Fibroblast of skin of right quadriceps (primary cell): ENCODE results near the gene SCGB1A1.
"Not testable (repeated sequence)": the region's sequence is repeated elsewhere in the genome, so short reads cannot be mapped to it uniquely, and the experiment has no call there.

ENCODE experiments used
- DNase-seq: peaks from one replicate; pipeline ENCODE4 v3.0.0-alpha.2; 2013

SCGB1A1 gene, protein sequence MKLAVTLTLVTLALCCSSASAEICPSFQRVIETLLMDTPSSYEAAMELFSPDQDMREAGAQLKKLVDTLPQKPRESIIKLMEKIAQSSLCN

DNA sequence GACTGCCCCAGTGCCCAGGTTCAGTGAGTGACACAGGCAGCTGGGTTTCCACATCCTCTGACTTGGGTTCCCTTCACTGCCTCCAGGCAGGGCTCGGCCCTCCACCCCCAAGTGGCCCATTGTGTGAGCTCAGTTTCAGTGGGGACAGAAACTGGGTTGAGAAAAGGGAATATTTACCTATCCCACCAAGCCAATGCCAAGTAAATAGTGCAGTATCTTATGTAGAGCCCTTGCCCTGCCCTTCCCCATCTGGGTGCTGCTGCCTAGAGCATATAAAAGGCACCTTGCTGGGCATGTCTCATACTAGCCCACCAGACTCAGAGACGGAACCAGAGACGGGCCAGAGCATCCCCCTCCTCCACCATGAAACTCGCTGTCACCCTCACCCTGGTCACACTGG lies at the start of gene SCGB1A1:
Gene SCGB1A1 (plus strand): TSS at position 301 of the 400 bp plus-strand sequence. CDS start 63 bp downstream, at position 364.
- DNase-seq, result no peak

DNA sequence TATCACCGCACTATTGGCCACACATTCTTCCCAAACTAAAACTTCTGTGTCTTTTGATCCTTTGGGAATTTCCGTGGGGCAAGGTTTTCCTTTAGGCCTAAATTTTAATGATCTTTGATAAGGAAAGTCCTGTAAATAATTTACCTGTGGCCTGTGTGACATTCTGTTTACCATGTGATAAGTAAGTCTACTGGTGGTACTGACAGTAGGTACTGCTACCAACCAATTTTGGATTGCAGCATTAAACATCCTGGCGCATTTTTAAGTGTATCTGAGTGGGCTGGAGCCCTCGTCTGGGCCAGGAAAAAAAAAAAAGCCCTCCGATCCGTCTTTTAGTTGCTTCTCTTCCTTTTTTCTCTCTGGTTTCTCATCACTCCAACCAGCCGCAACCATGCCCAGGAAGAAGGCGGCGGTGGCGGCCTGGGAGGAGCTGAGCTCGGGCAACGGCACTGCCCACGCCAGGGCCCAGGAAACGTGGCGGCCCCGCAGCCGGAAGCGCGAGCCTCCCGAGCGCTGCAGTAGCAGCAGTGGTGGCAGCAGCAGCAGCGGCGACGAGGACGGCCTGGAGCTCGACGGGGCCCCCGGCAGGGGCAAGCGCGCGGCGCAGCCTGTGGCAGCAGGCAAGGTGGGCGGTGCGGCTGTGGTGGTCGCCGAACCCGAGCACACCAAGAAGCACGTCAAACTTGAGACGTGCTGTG lies 47.9 kb upstream of the SCGB1A1 start:
- no peak for DNase-seq

DNA sequence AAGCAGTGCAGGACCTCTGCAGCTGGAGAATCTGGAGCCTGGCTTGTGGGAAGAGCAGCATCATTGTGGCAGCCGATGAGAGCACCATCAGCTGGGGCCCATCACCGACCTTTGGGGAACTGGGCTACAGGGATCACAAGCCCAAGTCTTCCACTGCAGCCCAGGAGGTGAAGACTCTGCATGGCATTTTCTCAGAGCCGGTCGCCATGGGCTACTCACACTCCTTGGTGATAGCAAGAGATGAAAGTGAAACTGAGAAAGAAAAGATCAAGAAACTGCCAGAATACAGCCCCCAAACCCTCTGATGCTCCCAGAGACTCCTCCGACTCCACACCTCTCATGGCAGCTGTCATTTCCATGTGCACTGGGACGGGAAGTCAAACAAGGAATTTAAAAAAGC lies 46.0 kb upstream of the SCGB1A1 start:
- no peak for DNase-seq

DNA sequence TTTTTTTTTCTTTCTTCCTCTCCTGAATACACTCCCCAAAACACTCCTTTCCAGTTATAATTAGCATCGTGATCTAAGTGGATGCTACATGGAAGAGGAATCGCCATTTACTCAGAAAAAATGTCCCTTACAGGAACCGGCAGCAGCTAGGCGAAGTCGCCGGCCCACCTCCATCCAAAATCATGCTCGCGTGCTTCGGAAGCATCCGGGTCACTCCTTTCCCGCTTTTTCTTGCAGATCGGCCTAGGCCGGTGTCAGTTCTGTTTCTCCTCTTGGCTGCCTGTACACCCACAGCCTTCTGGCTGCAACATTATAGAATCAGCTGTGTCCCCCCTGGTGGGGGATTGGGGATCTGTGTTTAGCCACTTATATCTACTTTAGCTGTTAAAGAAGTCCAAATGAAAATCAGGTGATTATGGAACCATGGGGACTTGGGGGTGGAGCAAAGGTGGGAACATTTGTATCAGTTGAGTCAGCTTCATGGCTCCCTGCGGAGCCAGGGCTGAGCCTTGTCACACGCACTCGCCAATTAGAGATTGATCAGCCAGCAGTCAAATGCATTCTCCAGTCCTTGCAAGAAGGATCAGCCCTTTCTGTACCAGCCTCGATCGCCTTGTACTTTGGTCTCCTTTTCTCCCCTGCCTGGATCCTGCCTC lies 45.2 kb upstream of the SCGB1A1 start:
- DNase-seq, result no peak

DNA sequence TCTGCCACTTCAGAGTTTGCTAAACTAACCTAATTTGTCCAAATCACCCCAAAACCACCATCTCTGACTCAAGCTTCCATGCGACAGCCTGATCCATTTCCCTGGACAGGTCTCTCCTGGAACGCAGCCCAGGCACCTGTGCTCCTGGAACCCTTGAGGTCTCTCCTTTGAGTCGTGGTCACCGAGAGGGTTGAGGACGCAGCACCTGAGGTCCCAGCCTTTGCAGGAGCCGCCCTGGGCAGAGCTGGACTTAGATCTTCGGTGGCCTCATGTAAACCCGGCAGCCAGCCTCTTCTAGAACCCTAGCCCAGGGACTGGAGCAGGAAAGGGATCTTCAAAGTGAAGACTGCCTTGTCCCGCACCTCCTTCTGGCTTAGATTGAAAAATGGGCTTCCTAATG lies 44.0 kb upstream of the SCGB1A1 start:
- no peak for DNase-seq

DNA sequence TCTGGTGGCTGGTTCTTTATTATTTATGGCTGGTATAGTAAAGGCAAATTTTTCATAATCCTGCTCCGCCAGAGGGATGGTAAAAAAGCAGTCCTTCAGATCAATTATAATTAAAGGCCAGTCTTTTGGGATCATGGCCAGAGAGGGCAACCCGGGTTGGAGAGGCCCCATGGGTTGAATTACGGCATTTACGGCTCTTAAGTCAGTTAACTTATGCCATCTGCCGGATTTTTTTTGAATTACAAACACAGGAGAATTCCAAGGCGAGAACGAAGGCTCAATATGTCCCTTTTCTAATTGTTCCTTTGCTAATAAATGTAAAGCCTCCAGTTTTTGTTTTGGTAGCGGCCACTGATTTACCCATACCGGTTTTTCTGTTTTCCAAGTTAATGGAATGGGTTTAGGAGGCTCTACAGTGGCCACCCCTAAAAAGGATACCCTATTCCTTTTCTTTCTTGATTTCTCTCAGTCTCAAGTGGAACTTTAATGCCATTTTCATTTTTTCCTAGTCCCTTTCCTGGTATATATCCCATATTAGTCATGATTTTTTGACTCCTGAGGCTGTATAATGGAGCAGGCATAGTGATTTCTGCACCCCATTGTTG lies 40.3 kb upstream of the SCGB1A1 start:
- DNase-seq, result peak; percentile 39

DNA sequence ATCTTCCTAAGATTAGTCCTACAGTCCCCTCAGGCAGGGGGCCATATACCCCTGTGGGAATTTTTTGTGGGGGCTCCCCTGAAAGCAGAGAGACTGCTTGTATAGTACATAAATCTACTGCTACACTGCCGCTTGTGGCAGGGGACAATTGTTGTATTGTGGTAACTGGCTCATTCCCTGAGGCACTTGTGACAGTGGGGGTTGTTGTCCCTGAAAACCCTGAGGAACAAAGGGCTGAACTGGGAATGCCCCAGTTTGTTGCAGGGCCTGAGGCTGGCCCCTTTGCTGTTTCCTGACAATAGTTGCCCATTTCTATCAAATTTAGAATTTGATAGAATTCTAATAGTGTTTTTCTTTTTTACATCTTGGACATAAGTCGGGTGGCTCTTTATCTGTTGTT lies 39.2 kb upstream of the SCGB1A1 start:
- DNase-seq, result not testable (repeated sequence)

DNA sequence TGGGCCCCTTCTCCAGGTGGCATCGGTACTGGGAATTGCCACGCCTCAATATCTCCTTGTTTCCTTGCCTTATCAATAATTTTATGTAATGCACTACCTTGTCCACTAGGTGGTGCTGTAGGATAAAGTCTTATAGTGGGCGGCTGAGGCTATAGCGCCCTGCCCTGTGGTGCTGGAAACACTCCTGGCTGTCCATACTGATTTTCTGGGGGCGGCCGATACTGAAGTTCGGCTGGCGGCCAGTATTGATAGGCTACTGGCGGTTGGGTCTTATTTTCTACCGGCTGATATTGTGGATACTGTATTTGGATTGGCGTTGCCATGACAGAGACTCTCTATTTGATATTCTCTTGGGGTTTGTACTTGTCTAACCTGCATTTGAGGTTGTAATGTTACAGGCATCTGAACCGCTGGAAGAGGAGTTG lies 38.0 kb upstream of the SCGB1A1 start:
- peak; percentile 66 for DNase-seq

DNA sequence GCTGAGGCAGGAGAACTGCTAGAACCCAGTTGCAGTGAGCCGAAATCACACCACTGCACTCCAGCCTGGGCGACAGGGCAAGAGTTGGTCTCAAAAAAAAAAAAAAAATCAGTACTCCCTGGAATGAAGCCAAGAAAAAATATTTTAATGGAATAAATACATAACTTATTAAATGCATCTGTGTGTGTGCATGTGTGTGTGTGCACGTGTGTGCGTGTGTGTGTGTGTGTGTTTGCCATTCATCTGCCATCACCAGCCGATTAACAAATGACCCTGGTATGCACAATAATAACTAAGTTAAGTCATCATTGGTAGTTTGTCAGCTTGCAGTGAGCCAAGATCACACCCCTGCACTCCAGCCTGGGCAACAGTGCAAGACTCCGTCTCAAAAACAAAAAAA lies 35.0 kb upstream of the SCGB1A1 start:
- no peak for DNase-seq

DNA sequence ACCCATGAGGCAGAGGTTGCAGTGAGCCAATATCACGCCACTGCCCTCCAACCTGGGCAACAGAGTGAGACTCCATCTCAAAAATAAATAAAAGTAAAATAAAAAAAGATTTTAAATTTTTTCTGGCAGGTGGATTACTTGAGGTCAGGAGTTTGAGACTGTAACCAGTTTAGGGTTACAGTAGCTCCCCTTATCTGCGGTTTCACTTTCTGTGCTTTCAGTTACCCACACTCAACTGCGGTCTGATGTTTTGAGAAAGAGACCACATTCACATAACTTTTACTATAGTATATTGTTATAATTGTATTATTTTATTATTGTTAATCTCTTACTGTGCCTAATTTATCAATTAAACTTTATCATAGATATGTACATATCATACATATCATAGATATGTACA lies 32.8 kb upstream of the SCGB1A1 start:
- not testable (repeated sequence) for DNase-seq

DNA sequence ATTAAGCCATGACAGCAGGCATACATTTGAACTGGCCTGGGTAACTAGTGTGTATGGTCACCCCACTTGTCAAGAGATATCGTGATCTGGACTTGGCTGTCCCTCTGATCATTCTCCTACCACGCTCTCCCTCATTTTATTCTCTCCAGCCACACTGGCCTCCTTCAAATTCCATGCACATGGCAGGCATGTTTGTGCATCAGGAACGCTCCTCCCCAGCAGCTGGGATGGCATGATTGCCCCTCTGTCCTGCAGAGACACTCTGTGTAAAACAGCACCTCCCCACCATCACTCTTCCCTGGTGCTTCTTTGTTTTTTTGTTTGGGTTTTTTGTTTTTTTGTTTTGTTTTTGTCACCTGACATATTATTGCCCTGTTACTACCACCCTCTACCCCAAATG lies 31.5 kb upstream of the SCGB1A1 start:
- DNase-seq, result no peak

DNA sequence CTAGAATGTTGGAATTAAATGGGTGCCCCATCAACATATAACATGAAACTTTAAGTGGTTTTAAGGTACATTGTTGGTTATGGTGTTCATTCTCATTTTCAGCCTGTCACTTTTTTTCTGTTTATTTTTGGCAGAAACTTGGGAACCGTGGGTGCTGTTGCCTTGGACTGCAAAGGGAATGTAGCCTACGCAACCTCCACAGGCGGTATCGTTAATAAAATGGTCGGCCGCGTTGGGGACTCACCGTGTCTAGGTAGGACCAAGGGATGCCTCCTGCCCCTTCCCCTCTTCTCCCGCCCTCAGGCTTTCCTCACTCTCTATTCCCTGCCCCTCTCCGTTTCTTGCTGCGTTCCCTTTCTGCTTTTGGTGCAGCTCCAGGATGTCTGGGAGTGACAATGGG lies 29.8 kb upstream of the SCGB1A1 start:
- DNase-seq, result no peak

DNA sequence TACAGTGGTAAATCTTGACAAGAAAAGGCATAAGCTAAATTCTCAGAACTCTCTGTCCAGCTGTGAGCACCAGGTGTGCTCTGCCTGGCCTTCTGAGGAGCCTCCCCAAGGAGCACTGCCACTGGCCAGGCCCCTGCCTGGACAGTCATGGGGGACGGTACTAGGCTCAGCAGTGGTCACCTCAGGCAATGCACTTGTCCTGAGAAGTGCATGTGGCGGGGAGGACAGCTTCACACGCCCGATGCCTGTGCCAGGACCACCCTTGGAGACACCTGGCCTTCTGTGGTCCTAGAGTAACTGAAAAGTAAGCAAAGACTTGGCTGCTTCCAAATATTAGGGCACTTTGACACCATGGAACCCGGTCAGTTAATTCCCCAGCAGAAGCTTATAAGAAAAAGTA lies 28.6 kb upstream of the SCGB1A1 start:
- no peak for DNase-seq

DNA sequence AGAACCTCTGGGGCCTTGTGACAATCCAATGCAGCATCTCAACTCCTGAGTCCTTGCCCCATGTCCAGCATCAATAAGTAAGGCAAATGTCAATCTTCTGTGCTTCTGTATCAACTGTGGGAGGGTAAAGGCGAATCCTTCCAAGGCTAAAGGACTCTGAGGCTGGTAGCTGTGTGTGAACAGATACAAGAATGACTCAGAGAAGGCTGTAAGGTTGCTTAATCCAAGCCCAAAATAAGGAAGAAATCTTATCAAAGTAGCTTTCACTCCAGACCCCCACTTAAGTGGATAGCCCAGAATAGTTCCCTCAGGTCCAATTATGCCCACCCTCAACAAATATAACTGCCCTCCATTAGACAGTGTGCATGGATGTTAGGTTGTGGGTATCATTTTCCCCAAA lies 28.1 kb upstream of the SCGB1A1 start:
- no peak for DNase-seq

DNA sequence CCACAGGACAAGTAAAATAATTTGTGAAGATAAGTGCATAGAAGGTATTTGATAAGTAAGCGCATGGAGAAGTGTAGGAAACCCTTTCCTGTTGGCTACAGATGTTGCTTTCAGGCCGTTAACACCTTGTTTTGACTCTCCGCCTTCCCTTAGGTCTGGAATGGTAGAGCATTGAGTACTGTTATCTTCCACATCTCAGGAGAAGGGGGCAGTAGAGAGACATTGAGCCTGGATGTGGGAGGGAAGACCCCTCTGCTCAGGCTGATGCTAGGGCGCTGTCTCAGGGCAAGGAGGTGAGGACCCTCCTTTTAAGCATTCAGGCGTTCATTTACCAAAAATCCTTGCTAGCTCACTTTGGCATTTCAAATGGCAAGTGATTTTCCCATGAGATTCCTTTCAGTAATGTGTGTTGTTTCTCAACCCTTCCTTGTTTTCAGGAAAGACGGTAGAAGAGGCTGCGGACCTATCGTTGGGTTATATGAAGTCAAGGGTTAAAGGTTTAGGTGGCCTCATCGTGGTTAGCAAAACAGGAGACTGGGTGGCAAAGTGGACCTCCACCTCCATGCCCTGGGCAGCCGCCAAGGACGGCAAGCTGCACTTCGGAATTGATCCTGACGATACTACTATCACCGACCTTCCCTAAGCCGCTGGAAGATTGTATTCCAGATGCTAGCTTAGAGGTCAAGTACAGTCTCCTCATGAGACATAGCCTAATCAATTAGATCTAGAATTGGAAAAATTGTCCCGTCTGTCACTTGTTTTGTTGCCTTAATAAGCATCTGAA lies 27.0 kb upstream of the SCGB1A1 start:
- no peak for DNase-seq

DNA sequence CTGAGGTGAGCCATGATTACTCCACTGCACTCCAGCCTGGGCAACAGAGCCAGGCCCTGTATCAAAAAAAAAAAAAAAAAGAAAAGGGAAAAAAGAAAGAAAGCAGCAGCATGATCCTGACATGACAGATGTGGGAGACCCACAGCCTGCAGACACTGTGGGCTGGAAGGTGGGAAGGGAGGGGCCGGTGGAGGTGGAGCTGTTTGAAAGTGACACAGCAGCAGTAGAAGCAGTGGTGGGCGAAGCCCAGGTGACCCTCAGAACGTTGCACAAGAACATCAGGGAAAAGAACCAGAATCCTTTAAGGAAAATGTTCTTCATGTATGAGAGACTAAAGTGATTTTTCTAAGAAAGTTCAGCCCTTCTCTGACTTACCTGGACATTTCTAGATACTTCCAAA lies 26.3 kb upstream of the SCGB1A1 start:
- DNase-seq, result no peak

DNA sequence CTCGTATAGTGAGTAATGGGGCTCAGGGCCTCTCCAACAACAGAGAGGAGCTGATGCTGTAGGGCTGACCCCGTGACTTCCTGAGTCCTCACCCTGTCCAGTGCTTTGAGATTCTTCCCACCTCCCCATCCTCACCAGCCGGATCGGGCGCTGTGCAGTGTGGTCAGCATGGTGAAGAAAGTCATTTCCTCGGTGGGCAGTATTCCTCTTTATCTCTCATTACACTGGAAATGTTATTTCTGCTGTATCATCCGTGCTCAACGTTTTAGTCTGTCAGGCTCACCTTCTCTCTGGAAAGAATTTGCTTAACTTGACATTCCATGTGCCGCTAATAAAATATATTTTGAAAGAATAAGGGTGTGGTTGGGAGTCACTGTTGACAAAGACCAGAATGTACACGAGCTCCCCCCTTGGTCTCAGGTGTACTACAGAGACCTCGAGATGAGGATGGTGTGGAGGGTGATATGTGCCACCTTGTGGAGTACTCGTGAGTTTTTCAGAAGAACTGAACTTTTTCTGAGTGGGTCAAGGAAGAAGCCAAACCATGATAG lies 25.7 kb upstream of the SCGB1A1 start:
- DNase-seq, result no peak

DNA sequence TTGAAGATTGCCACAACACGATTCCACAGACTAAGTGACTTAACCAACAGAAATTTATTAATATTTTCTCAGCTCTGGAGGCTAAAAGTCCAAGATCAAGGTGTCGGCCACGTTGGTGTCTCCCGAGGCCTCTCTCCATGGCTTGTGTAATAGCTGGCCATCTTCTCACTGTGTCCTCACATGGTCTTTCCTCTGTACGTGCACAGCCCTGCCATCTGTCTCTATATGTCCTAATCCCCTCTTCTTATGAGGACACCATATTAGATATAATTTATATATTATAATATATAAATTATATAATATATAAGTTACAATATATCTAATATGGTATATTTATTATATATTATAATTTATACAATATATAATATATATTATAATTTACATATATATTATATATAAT lies 25.1 kb upstream of the SCGB1A1 start:
- no peak for DNase-seq

DNA sequence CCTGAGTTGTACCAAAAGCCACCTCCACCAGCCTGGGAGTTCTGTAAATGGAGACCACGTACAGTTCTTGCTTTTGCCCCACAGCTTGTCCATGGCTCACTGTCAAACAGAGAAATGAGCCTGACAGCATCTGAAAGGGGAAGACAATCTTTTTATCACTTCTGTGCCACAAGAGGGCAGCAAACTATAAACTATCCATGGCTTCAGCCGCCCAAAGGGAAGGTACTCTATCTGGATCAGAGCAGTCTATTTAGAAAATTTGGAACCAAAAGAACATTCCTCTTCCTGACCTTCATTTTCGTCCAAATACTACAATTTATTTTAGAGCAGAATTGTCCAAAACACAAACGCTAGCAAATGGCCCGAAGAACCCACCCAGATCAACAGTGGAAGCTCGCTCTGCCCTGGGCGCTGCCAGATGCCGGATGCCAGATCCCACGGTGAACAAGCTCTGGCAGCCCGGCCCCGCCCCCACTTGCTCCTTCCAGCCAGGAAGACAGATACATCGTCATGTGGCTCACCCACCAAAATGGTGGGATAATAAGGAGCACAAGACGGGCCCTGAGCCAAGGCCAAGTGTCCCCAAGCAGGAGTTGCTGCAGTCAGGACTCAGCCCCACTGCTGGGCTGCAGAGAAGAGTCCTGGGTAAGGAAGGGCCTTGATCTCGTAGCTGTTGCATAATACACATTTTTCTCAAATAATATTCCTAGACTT lies 23.9 kb upstream of the SCGB1A1 start:
- DNase-seq, result peak; percentile 83

DNA sequence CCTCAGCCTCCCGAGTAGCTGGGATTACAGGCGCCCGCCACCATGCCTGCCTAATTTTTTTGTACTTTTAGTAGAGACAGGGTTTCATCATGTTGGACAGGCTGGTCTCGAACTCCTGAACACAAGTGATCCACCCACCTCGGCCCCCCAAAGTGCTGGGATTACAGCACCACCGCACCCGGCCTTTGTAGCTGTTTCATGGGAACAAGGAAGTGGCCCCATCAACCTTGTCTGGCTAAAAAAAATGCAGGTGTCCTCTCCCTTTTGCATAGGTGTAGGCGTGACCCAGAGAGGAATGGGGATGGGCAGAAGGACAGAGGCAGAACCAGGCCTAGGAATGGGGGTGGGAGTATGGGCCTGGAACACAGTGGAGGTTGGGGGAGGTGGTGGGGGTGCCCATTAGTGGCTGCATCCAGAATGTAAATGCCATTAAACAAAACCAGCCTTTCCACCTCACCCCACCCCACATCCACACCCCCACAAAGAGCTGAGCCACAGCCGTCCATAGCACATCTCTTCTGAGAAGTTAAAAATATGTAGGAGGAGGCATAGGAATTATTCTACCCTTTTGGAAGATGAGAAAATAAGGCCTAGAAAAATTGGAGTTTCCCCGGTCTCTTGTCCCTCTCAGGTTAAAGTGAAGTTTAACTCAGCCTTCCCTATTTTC lies 22.8 kb upstream of the SCGB1A1 start:
- no peak for DNase-seq
